Activated CD8-positive, alpha-beta memory T cell treated with anti-CD3 and anti-CD28 coated beads, Interleukin-2, amount 50 U/mL, for 4 hours (primary cell): ENCODE results near the gene TERC.
A peak's percentile ranks its signal among the peaks of the same experiment; 100 is the strongest.

Experiments
- DNase-seq: peaks from one replicate; pipeline ENCODE4 v3.0.0-alpha.2; 2020

Gene TERC

DNA sequence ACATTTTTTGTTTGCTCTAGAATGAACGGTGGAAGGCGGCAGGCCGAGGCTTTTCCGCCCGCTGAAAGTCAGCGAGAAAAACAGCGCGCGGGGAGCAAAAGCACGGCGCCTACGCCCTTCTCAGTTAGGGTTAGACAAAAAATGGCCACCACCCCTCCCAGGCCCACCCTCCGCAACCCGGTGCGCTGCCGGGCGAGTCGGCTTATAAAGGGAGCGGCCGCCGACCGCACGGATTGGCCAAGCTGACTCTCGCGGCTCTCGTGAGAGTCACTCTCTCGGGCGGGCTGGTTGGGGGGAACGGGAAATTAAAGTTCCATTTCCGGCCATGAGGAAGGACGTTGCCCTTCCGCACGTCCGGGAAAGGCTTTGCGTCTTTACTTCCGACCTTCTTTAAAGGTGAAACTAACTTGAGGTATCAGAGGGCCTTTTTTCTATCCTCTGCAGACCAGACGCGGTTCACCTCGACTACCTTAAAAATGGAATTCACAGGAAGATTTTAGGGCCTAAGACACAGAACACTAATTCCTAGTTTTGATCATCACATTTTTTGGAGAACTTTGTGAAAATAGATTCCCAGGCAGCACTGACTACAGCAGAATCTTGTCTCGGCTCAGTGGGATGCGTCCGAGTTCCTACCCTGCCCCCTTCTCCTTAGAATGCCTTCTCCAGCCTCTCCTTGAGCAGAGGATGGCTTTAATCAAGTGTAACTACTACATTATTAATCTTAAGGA is at the start of gene TERC:
TSS of gene TERC (minus strand) at position 179 of the 731 bp plus-strand sequence.
- peak; percentile 93 for DNase-seq

- peak; percentile 76 for DNase-seq
Observed at GRCh38 chr3:169813757-169814517, 49.1 kb upstream of the TERC start.

DNA sequence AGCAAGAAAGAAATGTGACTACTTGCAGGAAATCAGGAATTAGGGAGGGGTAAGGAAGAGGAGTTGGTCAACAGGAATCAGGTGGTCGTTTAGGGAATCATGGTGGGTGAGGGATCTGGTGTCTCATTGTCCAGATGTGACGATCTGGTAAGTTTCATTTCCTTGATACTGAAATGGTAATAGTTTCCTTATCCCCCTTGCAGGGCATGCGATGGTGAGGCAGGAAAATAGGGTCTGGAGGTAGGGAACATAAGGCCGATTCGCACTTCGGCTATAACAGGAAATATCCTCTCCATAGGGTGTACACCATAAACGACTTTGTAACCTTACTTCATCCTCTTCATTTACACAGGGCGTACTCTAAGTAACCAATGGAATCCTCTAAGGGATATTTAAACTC is 48.4 kb upstream of the TERC start:
- DNase-seq: no peak

DNA sequence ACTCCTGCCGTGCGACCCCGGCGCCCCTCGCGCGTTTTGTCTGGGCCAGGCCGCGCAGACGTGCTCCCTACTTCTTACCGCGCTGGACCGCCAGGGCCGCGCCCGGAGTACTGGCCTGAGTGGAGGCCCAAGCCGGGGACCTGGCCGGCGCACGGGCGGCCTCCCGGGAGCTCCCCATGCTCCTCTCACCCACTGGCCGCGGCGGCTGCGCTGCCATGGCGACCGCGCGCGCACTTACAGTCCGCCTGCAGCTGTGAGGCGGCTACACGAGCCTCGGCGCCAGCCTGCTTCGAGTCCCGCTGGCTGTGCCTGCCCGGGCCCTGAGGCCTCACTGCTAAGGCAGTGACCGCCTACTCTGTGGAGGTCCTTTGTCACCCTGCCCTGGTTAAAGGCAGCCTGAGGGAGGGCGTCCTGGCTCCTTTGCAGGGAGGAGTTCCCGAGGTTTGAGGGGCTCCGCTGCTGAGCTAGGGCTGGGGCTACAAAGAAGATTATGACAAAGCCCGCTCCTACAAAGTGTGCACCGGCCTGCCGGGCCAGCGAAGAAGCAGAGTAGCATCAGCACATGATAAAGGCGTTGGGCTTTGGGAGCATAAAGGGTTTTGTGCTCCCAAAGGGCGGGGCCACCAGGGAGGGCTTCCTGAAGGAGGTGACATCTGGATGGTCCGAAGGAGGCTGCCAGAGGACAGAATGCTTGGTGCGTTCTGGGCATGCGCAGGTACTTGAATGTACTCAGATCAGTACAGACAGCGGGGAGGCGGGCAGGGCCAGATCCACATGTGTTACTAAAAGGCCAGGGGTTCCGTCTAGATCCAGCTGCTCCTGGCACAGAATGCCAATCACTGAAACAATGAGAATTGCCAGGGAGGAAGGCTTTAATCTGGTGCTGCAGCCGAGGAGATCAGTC is 47.7 kb upstream of the TERC start, which contains the start of the genes LRRC34 and LRRIQ4:
TSS of gene LRRC34 (minus strand) at position 573 of the 904 bp plus-strand sequence. CDS start at position 217, 356 bp downstream.
TSS of gene LRRIQ4 (plus strand) at position 539 of the 904 bp plus-strand sequence. CDS start 9,052 bp downstream, outside the sequence.
- DNase-seq: peak; percentile 63

GRCh38 chr3:169811631-169812331 is 46.9 kb upstream of the TERC start:
- peak; percentile 18 for DNase-seq

DNA sequence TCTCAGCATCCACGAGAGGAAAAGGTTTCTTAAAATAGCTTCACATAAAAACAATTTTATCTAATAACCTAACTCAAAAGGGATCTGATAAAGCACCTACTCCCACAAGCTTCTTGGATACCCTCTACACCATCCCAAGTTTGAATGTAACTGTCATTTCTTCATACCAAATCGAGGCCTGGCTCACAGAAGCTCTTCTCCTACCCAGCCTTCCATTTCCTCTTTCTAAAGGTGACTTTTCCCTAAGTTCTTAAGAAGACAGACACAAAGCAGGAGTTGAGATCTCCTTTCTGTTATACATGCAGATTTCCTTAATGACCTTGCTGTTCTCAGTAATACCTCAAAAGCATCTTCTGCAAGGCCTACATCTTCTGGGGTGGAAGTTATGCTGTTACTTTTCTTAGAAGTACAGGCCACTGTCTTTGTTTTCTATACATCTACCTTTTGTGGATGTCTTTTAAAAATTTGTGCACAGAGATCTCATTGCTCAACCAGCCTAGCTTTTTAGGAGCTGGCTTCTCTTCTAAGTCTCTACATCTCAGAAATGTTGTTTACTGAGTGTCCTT is 44.5 kb upstream of the TERC start:
- DNase-seq: no peak

DNA sequence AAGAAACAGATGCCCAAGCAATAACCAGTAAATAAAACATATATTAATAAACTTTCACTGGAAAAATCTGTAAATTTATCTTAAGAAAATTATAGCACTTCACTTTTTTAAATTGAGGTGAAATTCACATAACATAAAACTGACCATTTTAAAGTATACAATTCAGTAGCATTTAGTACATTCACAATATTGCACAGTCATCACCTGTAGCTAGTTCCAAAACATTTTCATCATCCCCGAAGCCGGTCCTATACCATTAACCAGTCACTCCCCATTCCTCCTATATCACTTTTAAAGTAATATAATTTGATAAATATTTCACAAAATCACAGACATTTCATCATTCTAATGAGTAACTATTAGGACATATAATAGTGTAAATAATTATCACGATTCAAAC is 39.8 kb upstream of the TERC start:
- DNase-seq: no peak

DNA sequence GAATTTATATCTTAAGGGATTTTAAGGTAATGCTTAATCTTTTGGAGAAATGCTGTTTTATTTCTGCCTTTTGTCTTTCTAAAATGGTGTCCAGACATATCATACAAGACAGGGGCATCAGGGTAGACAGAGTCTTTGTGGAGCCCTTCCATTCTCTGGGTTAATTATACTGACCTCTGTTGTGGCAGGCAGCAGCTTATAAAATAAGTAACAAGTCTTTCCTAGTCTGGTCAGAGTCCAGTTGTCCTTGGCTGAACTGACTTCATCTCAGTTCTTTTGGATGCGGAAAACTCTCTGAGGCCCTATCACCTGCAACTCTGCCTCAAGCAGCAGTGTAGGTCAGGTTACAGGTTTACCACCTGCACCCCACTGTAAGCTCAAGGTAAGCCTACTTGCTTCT is 27.5 kb upstream of the TERC start:
- no peak for DNase-seq

DNA sequence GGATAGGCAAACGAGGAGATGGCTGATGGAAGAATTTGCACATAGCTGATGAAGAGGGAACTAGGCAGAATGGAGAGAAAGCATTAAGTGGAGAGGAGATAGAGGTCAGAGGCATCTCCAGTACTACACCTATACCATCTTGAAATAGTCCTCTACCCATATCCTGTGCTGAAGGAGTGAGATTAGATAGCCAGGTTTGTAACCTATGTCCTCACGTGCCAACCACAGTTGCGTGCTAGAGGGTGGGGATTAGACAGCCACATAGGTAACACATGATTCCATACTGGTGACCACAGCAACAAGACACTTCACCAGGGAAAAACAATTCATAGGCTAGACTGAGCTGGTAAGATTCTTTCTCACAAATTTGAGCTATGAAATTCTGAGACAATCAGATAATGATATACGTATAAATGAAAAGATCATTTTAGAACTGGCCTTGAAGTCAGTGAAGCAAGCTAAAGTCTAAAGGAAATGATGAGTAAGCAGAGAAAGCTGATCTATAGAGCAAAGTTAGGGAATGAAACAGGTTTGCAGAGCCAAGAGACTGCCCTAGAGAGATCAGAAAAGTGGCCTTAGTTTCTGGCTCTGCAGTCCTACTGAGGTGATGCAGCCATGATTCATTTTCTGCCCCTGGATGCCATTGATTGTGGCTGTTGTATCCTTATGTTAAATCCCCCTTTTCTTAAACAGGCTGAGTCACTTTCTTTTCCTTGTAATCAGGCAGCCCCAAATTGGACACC is 26.0 kb upstream of the TERC start:
- no peak for DNase-seq

- DNase-seq: no peak
Observed at GRCh38 chr3:169790219-169790618, 25.4 kb upstream of the TERC start.

- DNase-seq: no peak
Observed at GRCh38 chr3:169787791-169788190, 22.9 kb upstream of the TERC start.

GRCh38 chr3:169787120-169787519 is 22.3 kb upstream of the TERC start:
- DNase-seq: no peak

- DNase-seq: no peak
Observed at GRCh38 chr3:169781209-169781855, 16.5 kb upstream of the TERC start.

GRCh38 chr3:169780742-169781141 is 15.9 kb upstream of the TERC start:
- DNase-seq: no peak

GRCh38 chr3:169777822-169778221 is 13.0 kb upstream of the TERC start:
- DNase-seq: no peak

GRCh38 chr3:169774186-169774585 is 9.3 kb upstream of the TERC start:
- DNase-seq: no peak

DNA sequence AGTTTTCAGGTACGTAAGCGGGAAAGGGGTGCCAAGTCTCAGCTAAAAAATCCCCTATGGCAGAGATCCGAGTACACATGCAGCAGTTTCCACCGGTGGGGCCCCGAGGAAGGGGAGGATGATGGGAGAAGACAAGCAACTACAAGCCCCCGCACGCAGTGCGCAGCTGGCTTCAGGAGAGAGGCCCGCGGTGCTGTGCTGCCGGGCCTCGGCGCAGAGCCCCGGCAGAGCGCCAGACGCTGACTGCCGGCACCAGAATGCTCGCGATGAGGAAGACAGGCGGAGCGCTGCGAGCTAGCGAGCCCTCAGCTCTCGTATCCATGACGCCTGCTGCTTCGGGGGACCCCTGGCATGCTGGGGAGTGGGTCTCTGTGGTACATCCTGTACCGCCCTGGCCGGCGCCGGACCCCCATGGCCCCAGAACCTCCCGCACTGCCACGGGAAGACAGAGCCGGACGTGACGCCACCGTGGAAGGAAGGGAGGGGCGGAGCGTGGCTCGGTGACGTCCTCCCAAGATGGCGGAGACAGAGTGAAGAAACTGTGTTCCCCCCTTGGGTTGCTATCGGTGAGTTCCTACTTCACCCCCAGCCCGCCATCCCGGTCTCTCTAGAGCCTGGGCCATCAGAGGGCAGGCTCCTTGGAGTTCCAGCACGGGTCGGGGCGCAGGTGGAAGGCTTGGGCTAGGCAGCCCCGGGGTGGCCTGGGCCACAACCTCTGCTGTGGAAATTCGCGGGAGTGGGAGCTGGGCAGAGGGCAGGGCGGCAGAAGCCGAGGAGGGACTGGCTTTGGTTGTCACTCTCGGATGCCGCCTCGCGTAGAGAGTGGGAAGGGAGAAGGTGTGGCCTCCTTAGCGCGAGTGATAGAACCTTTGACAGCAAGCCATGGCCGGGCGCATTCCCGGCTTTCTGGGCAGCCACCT is 8.3 kb upstream of the TERC start, which contains the start of gene MYNN:
TSS of gene MYNN (plus strand) at position 500 of the 920 bp plus-strand sequence. CDS start 900 bp downstream, outside the sequence.
- peak; percentile 93 for DNase-seq

- no peak for DNase-seq
Observed at GRCh38 chr3:169772305-169772896, 7.5 kb upstream of the TERC start.
